ENCODE data around the gene SND1.

SND1 gene

DNA sequence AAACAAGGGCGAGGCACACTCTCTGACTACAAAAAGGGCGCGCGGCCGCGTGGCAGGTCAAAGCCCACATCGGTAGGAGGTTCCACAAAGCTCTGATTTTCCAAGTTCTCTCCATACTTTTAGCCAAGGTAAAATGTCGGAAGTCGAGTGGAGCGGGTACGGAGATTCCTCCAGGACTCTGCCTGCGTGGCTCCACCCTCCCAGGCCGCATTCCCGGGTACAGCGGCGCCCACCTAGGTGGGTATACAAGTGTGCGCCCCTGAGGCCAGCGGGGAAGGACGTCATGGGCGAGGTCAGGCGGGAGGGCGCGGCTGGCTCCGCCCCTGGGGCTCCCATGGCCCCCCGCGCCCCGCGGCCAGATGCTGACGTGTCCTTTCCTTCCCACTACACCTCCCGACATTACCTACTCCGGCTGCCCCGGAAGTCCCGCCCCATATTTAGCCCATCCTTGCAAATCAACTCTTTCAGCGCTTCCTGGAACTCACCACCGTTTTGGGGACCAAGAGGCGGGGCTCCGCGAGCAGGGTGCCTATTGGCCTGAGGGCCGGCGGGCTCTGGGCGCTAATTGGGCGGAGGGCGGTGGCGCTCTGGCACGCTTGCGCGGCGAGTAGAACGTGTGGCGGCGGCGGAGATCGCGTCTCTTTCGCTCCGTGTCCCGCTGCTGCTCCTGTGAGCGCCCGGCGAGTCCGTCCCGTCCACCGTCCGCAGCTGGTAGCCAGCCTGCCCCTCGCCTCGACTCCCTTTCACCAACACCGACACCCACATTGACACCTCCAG lies at the start of gene SND1:
Gene SND1, plus strand, starts transcription at position 639 of the 777 bp plus-strand sequence. CDS start 180 bp downstream, outside the sequence.
- TF ChIP-seq, protein P1, sequence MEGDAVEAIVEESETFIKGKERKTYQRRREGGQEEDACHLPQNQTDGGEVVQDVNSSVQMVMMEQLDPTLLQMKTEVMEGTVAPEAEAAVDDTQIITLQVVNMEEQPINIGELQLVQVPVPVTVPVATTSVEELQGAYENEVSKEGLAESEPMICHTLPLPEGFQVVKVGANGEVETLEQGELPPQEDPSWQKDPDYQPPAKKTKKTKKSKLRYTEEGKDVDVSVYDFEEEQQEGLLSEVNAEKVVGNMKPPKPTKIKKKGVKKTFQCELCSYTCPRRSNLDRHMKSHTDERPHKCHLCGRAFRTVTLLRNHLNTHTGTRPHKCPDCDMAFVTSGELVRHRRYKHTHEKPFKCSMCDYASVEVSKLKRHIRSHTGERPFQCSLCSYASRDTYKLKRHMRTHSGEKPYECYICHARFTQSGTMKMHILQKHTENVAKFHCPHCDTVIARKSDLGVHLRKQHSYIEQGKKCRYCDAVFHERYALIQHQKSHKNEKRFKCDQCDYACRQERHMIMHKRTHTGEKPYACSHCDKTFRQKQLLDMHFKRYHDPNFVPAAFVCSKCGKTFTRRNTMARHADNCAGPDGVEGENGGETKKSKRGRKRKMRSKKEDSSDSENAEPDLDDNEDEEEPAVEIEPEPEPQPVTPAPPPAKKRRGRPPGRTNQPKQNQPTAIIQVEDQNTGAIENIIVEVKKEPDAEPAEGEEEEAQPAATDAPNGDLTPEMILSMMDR (IDR thresholded peaks at IDR 0.05) = no peak

DNA sequence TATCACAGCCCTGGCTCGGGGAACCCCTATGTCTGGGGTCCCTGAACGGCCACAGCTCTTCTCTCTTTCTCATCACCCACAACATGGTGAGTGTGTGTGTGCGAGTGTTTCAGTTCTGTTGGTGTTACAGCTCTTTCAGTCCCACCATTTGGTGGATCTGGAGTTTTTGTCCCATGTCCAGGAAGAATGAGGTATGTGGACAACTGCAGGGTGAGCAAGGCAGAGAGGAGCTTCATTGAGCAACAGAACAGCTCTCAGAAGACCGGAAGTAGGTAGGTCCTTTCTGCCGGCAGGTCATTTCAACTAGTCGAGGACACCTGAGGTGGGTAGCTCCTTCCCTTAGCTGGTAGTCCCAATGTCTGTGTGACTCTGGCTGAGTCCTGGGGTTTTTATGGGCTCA lies 43.5 kb upstream of the SND1 start:
- TF ChIP-seq, protein P1 (IDR thresholded peaks at IDR 0.05) = no peak

DNA sequence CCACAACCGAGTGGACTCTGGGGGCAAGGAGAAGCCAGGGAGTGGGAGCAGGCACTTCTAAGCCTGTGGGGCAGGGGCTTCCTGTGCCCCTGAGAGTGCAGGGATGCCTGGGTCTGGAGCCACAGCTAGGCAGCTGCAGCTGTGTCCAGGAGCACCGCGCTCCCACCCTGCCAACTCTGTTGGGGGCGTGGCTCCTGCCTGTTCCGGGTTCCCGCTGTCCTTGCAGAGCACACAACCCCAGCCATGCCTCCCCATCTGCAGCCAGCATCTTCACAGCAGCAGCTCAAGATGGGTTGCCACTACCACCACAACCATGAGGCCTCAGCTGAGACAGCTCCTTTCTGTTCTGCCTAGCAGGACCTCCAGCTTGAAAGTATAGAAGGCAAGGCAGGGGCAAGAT lies 42.7 kb upstream of the SND1 start:
- TF ChIP-seq, protein P1 (IDR thresholded peaks at IDR 0.05) = no peak

DNA sequence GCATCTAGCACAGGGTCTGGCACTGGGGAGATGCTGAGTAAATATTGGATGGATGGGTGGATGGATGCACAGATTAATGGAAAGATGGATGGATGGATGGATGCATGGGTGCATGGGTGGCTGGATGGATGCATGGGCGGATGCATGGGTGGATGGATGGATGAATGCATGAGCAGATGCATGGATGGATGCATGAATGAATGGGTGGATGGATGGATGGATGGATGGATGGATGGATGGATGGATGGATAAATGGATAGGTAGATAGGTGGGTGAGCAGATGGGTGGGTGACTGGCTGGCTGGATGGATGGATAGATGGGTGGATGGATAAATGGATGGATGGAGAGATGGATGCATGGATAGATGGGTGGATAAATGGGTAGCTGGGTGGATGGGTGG lies 39.7 kb upstream of the SND1 start:
- TF ChIP-seq, protein P1 (IDR thresholded peaks at IDR 0.05) = no peak

DNA sequence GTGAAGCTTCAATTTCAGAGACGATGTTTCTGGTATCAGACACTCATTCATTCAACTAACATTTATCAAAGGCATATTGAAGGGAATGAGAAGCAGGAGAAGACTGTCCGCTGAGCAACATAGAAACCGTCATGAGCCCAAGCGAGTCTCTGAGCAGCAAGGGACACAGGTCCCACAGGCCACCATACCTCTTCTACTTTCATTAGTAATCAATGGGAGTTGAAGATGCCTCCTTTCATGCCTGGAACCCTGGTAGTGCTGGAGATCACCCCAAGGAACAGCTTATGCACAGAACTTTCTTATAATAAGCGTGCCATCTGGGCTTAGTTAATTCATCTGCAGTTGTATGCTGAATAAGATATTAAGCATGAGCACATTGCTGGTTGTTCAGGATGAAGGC lies 35.3 kb upstream of the SND1 start:
- TF ChIP-seq, protein P1 (IDR thresholded peaks at IDR 0.05) = no peak

DNA sequence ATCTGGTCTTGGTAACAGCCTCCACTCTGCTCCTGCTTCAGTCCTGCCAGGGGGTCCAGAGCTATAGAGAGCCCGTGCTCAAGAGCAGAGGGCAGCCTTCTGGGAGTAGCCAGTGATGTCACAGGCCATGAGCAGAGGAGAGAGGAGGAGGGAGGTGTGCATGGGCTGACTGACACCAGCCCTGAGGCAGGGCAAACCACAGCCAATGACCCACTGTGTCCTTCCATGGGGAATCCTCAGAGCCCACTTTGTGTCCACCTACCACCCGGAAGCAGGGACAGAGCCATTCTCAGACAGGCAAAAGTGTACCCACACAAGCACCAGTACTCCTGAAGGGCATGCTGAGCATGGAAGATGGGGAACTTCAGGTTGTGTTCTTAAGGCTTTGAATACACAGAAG lies 34.0 kb upstream of the SND1 start, which contains the start of gene PAX4:
Gene PAX4, minus strand, starts transcription at position 101 of the 400 bp plus-strand sequence. CDS start 2,214 bp downstream, outside the sequence.
- TF ChIP-seq, protein P1 (IDR thresholded peaks at IDR 0.05) = no peak

DNA sequence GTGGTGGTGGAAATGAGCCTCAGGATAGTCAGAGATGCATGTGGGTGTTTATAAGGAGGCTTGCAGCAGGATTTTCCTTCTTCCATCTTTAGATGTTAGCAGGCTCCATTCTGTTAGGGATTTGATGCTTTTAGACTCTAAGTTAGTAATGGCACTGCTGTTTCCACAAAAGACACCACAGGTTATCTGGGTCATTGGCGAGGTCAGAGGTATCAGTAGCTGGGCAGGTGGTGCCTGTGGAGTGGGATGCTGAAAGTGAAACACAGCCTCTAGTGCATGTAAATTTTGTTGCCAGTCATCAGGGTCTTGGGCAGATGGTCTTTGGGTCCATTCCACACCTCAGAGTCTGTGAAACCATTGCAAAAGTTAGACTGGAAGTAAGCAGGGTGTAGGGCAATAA lies 33.2 kb upstream of the SND1 start:
- TF ChIP-seq, protein P1 (IDR thresholded peaks at IDR 0.05) = no peak

Data from LNCAP (cell line).